NCI-H510A (cell line): ENCODE measurements around the gene ZRANB1.
"Not testable (repeated sequence)": the region's sequence is repeated elsewhere in the genome, so short reads cannot be mapped to it uniquely, and the experiment has no call there.

ENCODE experiments used
- DNase-seq: peaks from one replicate; lab custom pipeline; 2025; lab: John Stamatoyannopoulos, UW

ZRANB1 gene

DNA sequence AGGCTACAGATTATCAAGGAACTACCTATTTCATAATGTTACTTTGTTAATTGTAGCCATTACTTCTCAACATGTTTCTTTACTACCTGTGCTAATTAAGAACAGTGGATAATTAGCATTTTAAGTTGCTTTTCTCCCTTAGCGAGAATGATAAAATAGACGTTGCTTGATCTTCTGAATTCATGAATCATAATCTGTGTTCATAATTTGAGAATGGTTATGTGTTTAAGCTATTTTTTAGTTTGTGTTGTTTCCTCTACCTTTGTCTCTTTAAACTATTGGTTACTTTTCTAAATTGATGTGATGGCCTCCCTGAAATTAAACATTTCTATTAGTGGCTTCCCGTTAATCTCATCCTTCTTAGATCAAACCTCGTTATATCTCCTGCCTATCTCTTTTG lies at the start of gene ZRANB1:
TSS of gene ZRANB1 (plus strand) at position 301 of the 400 bp plus-strand sequence. CDS start 371 bp downstream, outside the sequence.
- no peak for DNase-seq

DNA sequence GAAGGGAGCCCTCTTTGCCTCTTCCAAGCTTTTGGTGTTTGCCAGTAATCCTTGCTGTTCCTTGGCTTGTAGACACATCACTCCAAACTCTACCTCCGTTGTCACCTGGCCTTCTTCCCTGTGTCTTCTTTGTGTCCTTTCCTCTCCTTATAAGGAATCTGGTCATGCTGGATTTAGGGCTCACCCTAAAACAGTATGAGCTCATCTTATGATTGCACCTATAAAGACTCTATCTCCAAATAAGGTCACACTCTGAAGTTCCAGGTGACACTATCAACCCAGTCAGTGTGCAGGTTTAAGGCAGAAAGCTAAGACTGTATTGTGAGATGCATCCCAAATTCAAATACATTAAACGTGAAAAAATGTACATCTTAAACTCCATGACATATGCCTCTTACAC lies 49.0 kb upstream of the ZRANB1 start:
- no peak for DNase-seq

DNA sequence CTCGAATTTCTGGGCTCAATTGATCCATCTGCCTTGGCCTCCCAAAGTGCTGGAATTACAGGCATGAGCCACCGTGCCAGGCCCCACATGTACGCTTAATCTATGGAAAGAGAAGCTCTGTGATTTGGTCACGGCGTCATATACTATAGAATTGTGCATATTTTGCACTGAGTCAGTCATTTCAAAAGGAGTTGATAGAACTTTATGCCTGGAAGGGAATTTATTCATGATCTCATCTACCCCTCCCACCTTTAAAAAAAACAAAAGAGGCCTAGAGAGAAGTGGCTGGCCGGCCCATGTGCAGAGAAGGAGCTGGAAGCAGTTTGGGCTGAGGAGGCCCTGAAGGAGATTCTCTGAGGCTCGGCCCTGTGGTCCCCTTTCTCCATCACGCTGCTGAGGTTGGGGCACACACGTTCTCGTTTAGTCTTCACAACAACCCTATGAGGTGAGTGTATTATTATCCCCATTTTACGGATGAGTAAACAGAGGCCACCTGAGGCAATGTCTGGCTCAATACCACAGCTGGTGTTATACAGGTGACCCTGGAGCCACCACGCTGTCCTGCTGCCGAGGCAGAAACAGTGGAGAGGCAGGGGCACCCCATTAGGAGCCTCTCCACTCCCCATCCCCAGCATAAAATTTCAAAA lies 47.2 kb upstream of the ZRANB1 start:
- no peak for DNase-seq

DNA sequence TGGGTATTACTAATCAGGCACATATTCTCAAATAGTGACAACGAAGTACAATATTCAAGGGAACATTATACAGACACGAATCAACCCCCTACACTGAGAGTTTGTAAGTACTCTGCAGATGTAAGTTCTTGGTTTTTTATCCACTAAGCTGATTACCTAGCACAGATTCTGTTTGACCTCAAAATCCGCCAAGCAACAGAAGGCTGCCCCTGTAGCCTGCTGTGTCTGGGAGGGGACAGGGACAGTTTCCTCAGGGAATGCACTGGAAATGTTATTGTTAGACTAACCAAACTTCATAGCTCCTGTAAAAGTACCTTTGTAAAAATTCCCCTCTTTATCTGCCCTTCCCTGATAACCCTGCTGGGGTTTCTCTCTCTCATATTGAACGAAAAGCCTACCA lies 45.2 kb upstream of the ZRANB1 start:
- no peak for DNase-seq

DNA sequence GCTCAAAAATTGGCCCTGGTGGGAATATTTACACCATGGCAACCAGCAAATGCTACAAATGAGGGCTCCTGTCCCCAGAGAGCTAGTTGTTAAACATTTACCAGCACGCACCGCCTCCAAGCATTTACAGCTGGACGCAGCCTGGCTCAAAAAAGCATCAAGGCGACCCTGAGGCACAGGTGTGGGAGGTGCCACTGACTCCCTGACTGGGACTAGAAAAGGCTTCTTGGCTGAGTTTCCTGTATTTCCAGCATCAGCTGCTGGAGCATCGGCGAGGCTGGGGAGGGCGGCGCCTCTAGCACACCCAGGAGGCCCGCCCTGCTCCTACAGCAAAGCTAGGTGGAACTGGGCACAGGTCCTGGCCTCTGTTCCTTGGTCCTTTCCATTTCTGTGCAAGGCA lies 43.5 kb upstream of the ZRANB1 start:
- DNase-seq, result no peak

DNA sequence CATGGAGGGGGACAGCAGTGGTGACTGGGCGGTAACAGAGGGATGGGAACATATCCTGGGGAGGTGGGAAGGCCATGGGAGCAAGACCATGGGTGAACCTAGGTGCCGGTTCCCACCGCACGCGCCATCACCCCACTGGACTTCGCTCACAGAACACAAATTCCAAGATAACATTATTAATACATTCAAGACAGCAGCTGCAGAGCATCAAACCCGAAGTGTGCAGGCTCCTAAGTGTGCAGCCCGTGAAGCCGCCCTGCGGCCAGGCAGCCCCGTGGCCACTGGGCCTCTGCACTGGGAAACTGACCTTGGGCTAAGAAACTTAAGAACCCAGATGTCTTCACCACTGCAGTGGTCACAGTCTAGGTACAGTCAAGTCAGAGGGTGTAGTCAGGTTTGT lies 42.8 kb upstream of the ZRANB1 start:
- no peak for DNase-seq

DNA sequence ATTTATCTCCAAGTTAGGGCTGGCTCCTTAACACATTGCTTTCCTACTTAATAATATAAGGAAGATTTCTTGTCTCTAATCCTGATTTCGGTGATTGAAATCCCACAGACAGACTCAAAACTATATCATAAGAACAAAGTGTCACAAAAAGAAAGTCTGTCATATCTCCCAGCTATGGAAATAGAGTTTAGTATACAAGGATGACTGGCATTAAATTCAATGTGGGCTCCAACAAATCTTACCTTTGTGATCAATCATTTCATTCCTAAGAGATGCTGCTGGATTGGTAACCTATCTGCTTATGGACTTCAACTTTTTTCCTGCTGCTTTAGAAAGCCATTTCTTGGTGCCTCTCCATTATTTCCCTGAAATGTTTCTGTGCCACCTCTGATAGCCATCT lies 39.5 kb upstream of the ZRANB1 start:
- no peak for DNase-seq

DNA sequence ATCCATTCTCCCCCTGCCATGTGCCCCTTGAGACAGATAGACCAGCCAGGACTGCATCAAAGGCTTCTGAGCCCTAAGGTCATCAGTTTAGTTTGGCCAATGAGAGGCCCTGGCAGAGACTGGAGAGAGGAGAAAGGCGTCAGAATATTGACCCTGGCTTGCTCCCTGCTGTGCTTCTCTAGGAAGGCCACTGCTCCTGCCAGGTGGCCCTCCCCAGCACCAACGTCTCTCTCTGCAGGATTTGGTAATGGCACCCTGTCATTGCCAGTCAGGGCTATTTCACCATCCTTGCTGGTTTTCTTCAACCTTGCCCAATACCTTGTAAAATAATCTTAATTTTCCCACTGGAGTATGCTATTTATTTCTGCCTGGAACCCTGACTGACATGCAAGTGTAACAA lies 38.8 kb upstream of the ZRANB1 start:
- peak; percentile 38 for DNase-seq

DNA sequence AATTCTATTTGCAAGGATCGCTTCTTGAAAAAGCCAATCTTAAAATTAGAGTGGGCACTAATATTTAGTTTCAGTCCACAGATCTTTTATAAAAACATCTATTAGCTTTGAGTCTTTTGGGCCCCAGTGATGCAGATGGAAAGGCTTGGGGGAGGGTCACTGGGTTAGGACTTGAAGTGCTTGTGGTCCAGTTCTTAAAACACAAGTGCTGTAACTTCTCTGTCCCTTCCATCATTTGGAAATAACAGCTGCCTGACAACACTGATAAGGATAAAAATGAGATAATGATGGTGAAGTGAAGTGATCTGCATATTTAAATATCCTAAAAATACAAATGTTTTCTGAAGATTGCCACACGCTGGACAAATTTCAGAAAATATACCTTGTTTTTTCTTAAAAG lies 37.1 kb upstream of the ZRANB1 start:
- DNase-seq, result no peak

DNA sequence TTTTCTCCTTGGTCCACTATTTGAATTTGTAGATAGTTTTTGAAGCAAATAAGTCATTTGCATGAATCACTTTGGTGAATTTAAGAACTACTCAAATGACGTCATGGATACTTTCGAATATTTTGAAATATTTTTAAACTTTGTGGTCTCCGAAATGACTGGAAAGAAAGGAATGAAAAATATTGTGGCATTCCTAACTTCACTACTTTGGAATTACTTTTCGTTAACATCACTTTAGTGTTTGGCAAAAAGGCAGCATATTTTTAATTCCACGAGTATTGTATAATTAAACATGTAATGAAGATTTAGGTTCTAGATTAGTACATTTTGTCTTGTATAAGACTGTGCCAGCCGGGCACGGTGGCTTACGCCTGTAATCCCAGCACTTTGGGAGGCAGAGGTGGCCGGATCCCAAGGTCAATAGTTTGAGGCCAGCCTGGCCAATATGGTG lies 35.3 kb upstream of the ZRANB1 start:
- no peak for DNase-seq

DNA sequence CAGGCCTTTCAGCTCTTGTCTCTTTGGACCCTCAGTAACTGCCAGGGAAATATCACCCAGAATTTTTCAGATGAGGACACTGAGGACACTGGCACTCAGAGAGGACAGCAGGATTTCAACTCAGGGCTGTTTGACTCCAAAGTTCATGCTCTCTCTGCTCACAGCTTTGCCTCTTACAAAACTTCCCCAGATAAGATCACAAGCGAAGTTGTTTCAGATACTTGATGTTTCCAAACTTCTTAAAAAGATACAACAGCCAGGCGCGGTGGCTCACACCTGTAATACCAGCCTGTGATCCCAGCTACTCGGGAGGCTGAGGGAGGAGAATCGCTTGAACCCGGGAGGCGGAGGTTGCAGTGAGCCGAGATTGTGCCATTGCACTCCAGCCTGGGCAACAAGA lies 32.4 kb upstream of the ZRANB1 start:
- no peak for DNase-seq

DNA sequence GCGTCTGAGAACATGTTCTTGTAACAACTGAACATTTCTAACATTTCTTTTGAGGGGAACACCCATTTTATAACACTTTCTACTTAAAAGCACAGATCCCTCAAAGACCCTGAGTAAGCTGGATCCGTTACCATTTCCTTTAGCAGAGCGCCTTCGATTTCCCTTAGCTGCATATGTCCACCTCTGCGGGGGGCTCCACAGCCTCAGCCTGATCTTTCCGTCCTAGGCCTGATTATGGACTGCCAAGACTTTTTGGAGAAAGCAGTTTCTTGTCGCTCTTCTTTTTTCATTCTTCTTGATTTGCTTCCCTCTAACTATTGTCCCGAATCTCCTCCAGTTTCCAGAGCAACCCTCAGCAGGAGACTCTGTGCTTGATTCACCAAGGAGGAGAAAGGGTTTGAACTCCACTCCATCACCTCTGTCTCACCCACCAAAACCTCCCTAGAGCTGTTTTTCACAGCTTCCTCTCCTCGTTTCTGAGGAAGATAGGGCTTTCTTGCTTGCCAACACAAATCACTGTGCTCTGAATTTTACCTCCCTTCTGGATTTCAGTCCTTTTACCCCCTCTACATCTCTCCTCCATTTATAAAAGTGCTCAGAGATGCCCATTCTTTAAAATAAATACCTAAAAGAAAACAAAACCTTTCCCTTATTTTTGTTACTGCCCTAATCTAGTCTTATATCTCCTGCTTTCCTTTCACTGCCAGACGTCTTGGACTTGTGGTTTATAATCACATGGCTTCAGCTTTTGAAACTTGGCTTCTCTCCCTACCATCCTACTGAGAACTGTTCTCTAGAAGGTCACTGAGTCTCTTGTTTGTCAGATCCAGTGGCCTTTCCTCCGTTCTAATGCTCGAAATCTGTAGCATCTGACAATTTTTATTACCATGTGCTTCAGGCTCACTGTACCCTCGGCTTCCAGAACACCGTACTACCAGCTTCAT lies 30.5 kb upstream of the ZRANB1 start:
- DNase-seq, result no peak

DNA sequence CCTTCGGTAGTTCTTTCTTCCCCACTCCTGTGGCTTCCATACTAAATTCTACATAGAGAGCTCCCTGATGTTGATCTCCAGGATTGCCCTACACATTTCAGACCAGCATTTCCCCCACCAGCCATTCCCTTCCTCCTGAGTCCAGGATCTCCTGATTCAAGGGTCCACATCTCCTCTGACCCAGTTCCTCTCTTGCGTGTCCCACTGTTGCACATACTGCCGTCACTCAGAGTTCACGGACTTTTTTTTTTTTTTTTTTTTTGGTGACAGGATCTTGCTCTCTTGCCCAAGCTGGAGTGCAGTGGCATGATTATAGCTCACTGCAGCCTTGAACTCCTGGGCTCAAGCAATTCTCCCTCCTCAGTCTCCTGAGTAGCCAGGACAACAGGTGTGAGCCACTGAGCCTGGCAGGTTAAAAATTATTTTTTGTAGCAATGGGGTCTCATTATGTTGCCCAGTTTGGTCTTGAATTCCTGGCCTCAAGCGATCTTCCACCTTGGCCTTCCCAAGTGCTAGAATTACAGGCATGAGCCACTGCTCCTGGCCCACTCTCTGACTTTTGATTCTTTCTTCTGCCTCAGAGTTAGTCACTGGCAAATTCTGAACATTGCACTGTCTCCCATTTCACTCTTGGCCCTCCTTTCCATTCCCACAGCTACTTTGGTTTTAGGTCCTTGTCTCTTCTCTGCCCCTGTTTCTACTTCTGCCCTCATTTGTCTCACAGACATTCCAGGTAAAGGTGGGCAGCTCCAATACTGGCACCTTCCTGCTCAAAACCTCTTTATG lies 29.6 kb upstream of the ZRANB1 start:
- no peak for DNase-seq

DNA sequence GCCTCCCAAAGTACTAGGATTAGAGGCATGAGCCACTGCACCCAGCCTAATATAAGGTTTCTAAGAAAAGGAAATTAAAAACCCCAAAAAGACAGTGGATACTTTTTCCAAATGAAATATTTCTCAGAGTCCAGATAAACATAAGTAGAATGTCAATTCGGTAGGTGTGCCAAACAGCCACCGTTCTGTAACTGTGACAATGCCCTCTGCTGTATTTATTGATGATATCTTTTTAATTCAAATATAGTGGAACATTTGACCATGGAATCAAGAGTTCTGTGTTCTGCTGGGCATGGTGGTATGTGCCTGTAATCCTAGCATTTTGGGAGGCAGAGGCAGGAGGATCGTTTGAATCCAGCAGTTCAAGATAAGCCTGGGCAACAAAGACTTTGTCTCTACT lies 28.8 kb upstream of the ZRANB1 start:
- DNase-seq, result no peak

DNA sequence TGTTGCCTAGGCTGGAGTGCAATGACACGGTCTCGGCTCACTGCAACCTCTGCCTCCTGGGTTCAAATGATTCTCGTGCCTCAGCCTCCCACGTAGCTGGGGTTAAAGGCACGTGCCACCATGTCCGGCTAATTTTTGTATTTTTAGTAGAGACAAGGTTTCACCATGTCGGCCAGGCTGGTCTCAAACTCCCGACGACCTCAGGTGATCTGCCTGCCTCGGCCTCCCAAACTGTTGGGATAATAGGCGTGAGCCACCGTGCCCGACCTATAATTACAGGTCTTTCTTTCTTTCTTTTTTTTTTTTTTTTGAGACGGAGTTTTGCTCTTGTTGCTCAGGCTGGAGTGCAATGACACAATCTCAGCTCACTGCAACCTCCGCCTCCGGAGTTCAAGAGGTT lies 27.5 kb upstream of the ZRANB1 start:
- not testable (repeated sequence) for DNase-seq

DNA sequence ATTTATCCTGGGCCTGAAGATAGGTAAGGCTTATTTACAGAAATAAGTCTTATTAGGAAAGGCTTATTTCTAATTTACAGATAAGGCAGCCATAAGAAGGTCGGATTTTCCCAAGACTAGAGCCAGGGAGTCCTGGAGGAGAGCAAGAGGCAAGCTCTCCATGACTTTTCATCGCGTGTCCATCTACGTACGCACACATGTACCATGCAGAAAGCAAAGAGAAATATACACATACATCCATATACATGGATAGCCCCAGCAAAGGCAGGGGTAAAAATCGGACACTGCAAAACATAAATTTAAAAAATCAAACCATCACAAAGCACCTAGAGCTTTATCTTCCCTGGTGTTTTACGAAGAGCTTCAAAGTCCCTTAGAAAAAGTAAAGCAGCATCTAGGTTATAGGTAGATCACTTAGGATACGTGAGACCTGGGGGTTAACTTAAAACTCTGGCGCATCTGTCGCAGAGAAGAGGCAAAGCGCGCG lies 25.8 kb upstream of the ZRANB1 start:
- no peak for DNase-seq

DNA sequence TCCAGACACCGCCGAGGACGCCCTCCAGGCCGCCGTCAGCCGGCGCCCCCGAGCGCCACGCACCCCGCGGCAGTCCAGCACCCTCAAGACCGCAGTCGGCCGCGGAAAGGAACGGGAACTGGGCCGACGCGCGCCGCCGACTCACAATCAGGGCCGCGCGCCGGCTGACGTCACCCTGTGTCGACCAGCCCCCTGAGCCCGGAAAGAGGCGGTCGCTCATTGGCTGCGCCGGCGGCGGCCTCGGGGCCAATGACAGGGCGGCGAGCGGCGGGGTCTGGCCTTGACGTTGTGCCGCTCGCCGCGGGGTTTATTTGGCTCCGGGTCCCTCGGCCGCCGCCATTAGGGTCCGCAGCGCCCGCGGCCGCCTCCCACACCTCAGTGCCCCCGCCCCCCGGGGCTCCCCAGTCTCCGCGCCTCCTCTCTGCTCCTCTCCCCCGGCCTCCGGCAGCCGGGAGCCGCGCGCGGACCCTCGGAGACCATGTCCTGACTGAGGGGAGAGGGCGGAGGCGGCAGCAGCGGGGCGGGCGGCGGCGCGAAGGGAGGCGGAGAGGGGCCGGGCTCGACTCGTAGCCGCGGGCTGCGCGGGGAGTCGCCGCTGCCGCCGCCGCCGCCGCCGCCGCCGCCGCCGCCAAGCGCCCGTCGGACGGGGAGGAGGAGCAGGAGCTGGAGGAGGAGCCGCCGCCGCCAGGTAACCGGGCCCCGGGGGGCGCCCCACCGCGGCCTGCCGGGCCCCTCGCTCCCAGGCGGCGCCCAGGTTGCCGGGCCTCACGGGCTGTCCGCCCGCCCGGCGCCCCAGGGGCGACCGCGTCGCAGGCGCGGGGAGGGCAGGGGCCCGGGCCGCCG lies 25.1 kb upstream of the ZRANB1 start:
- DNase-seq, result peak; percentile 94

DNA sequence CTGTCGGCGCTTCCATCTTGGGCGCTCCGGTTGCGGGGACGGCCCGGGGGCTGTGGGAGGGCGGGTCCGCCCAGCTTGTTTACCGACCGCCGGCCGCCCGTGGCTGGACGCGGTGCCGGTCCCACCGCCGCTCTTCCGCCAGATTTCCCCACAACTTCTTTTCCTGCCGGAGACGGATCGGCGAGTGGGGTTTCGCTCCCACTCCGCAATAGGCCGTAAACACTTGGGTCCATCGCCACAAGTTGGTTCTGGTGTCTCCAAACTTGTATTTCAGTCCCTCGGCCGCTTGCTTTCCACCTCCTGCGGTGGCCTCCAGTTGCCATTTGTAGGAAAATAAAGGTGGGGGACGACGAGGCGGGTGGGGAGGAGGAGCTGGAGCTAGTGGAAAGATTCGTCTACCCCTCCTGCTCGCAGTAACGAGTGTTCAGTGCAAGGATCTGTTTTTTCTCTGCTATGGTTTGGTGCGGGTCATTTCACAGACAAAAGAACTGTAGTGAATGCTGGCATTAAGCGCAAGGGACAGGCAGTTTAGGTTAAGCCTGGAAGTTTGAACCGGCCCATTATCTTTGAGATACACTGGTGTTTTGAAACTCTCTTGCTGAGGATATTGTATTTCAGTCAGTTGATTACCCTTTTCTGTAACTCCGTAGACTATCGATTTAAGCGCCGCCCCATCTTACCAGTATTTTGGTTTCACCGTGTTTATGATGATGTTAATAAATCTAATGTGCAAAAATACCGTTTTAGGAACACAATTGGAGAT lies 24.3 kb upstream of the ZRANB1 start:
- DNase-seq, result peak; percentile 28

DNA sequence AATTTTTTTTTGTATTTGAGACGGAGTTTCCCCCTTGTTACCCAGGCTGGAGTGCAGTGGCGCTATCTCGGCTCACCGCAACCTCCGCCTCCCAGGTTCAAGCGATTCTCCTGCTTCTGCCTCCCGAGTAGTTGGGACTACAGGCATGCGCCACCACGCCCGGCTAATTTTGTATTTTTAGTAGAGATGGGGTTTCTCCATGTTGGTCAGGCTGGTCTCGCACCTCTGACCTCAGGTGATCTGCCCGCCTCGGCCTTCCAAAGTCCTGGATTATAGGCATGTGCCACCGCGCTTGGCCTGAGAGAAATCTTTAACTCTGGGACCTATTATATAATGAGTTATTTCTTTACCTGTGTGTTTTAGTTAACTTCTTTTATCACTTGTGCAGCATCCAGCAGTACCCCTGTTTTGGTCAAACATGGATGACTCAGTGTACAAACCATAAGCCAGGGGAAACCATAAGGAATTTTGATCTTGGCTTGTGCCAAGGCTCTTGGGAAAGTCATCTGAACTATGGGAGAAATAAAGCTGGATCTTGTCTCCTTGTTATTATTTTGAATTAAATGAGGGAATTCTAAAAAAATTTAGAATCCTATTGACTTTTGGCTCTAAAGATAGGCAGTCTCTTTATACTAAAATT lies 23.6 kb upstream of the ZRANB1 start:
- DNase-seq, result no peak

DNA sequence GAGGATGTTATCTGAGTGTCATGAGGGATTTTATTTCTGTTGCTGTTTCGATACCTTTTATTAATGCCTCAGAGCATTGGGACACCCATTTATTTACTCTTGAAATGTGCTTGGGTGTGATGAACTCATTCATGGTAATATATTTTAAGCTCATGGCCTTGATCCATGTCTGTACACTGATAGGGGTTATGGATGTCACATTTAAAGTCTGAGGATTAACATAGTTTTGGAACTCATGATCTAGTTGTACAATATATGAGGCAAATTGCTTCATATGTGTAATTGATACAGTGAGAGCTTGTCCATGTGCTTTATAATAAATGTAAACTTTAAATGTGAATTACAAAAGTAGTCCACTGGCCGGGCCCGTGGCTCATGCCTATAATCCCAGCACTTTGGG lies 23.0 kb upstream of the ZRANB1 start:
- no peak for DNase-seq
